Anterior cingulate cortex (tissue), 58 donors: ENCODE results near the gene PDE6D.
"Not testable (repeated sequence)": the region's sequence is repeated elsewhere in the genome, so short reads cannot be mapped to it uniquely, and the experiment has no call there.

Source experiments
- DNase-seq, 58 donors: peaks; one replicate each; lab custom pipeline; 2025; lab: John Stamatoyannopoulos, UW

Gene PDE6D

GRCh38 chr2:231780123-231780908 is 766 bp downstream of the PDE6D start:
- DNase-seq: no peak

GRCh38 chr2:231769170-231770136 is 11.6 kb downstream of the PDE6D start:
- DNase-seq: no peak

- DNase-seq: no peak
Observed at GRCh38 chr2:231765496-231765929, 15.6 kb downstream of the PDE6D start.

GRCh38 chr2:231764760-231765159 is 16.3 kb downstream of the PDE6D start:
- DNase-seq: peak in 23 of 58 donors; percentile 9 to 64 (median 23)

- DNase-seq: no peak
Observed at GRCh38 chr2:231764124-231764523, 17.0 kb downstream of the PDE6D start.

- DNase-seq: no peak
Observed at GRCh38 chr2:231761735-231762134, 19.3 kb downstream of the PDE6D start.

GRCh38 chr2:231752061-231752460 is 29.0 kb downstream of the PDE6D start:
- DNase-seq: no peak

- no peak for DNase-seq
Observed at GRCh38 chr2:231751042-231751815, 29.9 kb downstream of the PDE6D start.

GRCh38 chr2:231749016-231749415 is 32.1 kb downstream of the PDE6D start:
- DNase-seq: not testable (repeated sequence)

GRCh38 chr2:231748153-231748896 is 32.8 kb downstream of the PDE6D start:
- not testable (repeated sequence) for DNase-seq

GRCh38 chr2:231745303-231746038 is 35.6 kb downstream of the PDE6D start:
- no peak for DNase-seq

GRCh38 chr2:231743376-231744116 is 37.5 kb downstream of the PDE6D start:
- no peak for DNase-seq

GRCh38 chr2:231737761-231738160 is 43.3 kb downstream of the PDE6D start:
- DNase-seq: no peak

GRCh38 chr2:231732604-231733003 is 48.5 kb downstream of the PDE6D start:
- DNase-seq: no peak

- DNase-seq: peak in 2 of 58 donors; percentile 5 to 7
Observed at GRCh38 chr2:231727621-231728020, 53.5 kb downstream of the PDE6D start.

- DNase-seq: no peak
Observed at GRCh38 chr2:231726276-231726675, 54.8 kb downstream of the PDE6D start.

- DNase-seq: no peak
Observed at GRCh38 chr2:231725476-231725875, 55.6 kb downstream of the PDE6D start.

- no peak for DNase-seq
Observed at GRCh38 chr2:231722721-231723307, 58.3 kb downstream of the PDE6D start.
